Measurements from ENCODE around the gene PPM1M. TPM values are rescaled to one million over a fixed set of nuclear protein-coding genes. Genes with fewer than 3 reads are reported as not detected.

Gene PPM1M
- total RNA-seq, 1 donor from 2014 or later: 8.0 TPM

DNA sequence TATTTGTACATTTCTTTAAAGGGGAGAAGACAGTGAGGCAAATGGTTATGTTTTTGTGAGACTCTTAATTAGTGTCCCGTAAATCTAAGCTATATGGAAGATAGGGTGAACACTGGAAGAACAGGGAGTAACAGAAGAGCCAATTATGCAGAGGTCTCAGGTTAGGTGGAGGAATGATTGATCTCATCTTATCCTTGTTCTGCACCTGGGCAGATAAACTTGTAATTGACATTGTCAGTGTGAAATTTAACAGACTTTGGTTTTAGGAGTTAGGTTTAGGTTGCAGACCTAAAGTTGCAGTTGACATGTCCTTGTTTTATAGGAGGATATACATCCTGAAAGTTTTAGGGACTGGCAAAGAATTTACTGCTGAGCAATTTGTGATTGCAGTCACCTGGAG, 3.5 kb upstream of the PPM1M start:
- Mint-ChIP-seq H3K4me1 (ENCODE audit: unreplicated experiment) (peaks cover 18% of the 10 kb centered on the region), H3K9me3 (no peaks in the 10 kb centered on the region), H3K27ac (no peak overlapping the region), H3K4me3 (no peak overlapping the region), H3K27me3 (peaks cover 8% of the 10 kb centered on the region), H3K36me3 (no peaks in the 10 kb centered on the region)
- DNase-seq (ENCODE audit: extremely low spot score, unreplicated experiment): no peak
- TF ChIP-seq, protein P1, sequence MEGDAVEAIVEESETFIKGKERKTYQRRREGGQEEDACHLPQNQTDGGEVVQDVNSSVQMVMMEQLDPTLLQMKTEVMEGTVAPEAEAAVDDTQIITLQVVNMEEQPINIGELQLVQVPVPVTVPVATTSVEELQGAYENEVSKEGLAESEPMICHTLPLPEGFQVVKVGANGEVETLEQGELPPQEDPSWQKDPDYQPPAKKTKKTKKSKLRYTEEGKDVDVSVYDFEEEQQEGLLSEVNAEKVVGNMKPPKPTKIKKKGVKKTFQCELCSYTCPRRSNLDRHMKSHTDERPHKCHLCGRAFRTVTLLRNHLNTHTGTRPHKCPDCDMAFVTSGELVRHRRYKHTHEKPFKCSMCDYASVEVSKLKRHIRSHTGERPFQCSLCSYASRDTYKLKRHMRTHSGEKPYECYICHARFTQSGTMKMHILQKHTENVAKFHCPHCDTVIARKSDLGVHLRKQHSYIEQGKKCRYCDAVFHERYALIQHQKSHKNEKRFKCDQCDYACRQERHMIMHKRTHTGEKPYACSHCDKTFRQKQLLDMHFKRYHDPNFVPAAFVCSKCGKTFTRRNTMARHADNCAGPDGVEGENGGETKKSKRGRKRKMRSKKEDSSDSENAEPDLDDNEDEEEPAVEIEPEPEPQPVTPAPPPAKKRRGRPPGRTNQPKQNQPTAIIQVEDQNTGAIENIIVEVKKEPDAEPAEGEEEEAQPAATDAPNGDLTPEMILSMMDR (conservative IDR thresholded peaks at IDR 0.05): no peak

DNA sequence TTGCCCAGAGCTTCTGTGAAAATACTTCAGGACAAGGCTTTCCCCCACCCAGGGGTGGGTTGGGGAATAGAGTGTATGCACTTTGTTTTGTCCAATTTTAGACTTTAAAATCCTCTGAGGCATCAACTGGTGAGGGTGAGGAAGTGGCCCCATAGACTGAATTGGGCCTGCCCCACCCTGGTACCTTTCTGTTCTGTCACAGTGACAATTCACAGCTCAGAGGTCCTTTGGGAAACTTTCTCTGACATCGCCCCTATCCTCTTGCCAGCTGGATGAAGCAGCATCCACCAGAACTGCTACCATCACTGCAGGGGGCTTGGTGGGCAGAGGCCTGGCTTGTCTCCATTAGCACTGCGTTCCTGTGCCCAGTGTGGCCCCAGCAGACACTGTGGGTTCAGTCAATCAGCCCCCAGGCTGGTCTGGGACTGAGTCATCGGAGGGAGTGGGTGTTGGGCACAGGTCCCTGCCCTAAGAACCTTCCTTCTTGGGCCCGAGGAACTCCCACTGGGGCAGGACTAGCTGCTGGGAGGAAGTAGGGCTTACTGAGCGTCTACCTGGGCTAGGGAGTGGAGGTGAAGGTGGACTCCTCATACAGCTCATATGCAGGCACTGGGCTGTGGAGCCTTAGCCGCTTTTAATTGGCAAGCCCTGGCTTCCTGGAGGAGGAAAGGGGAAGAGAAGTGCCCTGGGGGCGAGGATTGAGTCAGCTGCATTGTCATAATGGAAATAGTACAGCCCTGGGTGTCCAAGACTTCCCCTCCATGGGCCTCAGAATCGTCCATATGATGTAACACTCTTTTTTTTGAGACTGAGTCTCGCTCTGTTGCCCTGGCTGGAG, 1.5 kb upstream of the PPM1M start:
- no peak overlapping the region for H3K27ac Mint-ChIP-seq
- peaks cover 14% of the 10 kb centered on the region for H3K4me1 Mint-ChIP-seq (ENCODE audit: unreplicated experiment)
- TF ChIP-seq, protein P1 (conservative IDR thresholded peaks at IDR 0.05): no peak

DNA sequence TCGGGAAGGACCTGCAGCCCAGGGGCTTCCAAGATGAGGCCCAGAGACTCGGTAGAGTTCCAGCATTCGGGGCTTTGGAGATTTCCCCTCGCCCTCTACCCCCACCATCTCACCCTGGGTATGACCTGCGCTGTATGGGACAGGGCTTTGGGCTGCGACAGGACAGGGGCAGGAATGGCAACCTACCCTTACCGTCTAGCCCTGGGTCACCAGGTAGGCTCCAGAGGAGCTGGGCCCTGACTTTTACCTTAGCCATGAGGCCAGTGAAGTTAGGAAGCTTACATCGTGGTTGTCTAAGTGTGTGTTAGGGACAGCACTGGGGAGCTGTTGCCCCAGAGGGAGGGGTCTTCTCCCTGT, 683 bp downstream of the PPM1M start:
- peaks cover 8% of the 10 kb centered on the region for H3K27me3 Mint-ChIP-seq
- H3K9me3 Mint-ChIP-seq: no peaks in the 10 kb centered on the region
- peaks cover 7% of the 10 kb centered on the region for H3K36me3 Mint-ChIP-seq
- H3K27ac Mint-ChIP-seq: no peak overlapping the region
- no peaks in the 10 kb centered on the region for H3K4me1 Mint-ChIP-seq (ENCODE audit: unreplicated experiment)
- no peak for DNase-seq (ENCODE audit: extremely low spot score, unreplicated experiment)
- peak overlapping the region; percentile 75 for H3K4me3 Mint-ChIP-seq
- TF ChIP-seq, protein P1 (conservative IDR thresholded peaks at IDR 0.05): no peak

More for the DNA sequence above, 1.5 kb upstream of the PPM1M start:
- no peak for DNase-seq (ENCODE audit: extremely low spot score, unreplicated experiment)
- Mint-ChIP-seq H3K27me3 (peaks cover 8% of the 10 kb centered on the region), H3K4me3 (peak overlapping the region; percentile 67), H3K9me3 (no peaks in the 10 kb centered on the region), H3K36me3 (no peaks in the 10 kb centered on the region)

DNA sequence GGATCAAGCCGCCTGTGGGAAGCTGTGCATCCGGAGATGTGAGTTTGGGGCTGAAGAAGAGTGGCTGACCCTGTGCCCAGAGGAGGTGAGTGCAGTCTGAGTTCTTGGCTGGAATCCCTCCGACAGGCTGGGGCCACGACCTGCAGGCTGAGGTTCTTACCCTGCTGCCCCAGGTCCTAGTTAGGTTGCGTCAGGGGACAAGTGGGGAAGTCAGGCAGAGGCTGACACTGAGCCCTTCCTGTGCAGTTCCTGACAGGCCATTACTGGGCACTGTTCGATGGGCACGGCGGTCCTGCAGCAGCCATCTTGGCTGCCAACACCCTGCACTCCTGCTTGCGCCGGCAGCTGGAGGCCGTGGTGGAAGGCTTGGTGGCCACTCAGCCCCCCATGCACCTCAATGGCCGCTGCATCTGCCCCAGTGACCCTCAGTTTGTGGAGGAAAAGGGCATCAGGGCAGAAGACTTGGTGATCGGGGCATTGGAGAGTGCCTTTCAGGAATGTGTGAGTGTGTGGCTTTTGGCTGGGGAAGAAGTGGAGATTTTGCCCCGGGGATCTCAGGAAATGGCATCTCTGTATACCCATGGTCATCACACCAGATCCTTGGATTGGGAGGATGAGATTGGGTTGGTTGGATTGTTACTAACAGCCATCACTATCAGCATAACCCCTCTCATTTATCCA, 1.3 kb downstream of the PPM1M start:
- Mint-ChIP-seq H3K9me3 (no peaks in the 10 kb centered on the region), H3K27ac (peak overlapping the region; percentile 21), H3K4me3 (peak overlapping the region; percentile 75), H3K36me3 (peaks cover 7% of the 10 kb centered on the region), H3K27me3 (peaks cover 8% of the 10 kb centered on the region), H3K4me1 (ENCODE audit: unreplicated experiment) (no peaks in the 10 kb centered on the region)
- DNase-seq (ENCODE audit: extremely low spot score, unreplicated experiment): no peak
- TF ChIP-seq, protein P1 (conservative IDR thresholded peaks at IDR 0.05): no peak

DNA sequence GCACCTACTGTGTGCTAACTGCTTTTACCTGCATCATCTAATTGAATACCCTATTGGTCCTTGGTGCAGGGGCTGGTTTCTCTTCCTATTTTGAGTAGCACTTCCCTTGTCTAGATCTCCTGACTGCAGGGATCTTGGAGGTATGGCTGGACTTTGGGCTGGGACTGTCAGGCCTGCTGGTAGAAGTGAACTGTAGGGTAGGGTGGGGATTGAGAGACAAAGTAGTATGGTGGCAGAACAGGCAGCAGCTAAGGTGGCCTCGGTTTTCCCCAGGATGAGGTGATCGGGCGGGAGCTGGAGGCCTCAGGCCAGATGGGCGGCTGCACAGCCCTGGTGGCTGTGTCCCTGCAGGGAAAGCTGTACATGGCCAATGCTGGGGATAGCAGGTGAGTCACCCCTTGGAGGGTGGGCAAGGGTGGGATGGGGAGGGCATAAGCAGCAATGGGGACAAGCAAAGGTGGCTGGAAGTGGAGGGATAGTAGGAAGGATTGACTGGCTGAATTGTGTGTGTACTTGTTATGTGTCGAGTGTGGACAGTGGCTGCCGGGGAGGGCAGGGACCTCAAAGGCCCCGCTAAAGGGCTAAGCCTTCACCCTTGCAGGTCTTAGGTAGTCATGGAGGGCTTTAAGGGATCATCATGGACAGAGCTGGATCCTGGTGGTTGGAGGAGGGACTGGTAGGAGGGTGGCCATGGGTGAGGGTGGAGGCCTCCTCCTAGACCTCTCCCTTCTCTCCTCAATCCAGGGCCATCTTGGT, 2.0 kb downstream of the PPM1M start:
- Mint-ChIP-seq H3K27ac (peak overlapping the region; percentile 71), H3K9me3 (no peaks in the 10 kb centered on the region), H3K36me3 (peaks cover 7% of the 10 kb centered on the region), H3K4me3 (peak overlapping the region; percentile 68), H3K27me3 (peaks cover 8% of the 10 kb centered on the region), H3K4me1 (ENCODE audit: unreplicated experiment) (no peaks in the 10 kb centered on the region)
- no peak for DNase-seq (ENCODE audit: extremely low spot score, unreplicated experiment)
- TF ChIP-seq, protein P1 (conservative IDR thresholded peaks at IDR 0.05): no peak
